ENCODE data around the gene ARID1B.

ARID1B gene

DNA sequence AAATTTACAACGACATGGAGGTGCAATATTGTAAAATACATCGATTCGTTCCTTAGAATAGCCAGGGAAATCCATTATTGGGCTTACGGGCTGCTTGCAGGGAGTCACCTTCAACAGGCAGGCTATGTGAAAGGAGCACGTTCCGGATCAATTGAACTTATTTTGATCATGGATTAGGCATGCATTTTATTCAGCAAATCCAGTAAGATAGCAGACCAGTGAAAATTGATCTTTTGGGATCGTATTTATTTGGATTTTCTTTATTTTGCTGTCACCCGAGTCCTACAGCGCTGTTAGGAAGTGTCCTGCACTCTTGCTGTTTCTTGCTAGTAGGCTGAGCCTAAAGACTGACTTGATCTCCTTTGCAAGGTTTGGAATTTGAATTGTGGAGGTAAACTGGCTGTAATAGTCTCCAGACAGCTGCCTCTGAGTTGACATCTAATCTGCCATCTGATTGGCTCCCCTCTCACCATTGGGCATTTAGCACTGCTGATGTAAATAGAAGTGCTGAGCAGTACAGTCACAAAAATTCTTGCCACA is 3.0 kb downstream of the ARID1B start (continued):
- TF ChIP-seq ZNF155 (tag by site-specific recombination; IDR thresholded peaks at IDR 0.05) (no peak), ZBTB17 (tag by site-specific recombination; IDR thresholded peaks at IDR 0.05) (peak; percentile 96), ZNF146 (tag by site-specific recombination; IDR thresholded peaks at IDR 0.05) (no peak), ZNF366 (tag by site-specific recombination; conservative IDR thresholded peaks at IDR 0.05) (peak; percentile 62), ZNF561 (tag by site-specific recombination; IDR thresholded peaks at IDR 0.05; ENCODE audit: borderline replicate concordance) (peak; percentile 56; the same call in 1 of the 2 replicates), ZXDB (tag by site-specific recombination; IDR thresholded peaks at IDR 0.05) (0 out of 2 replicates have a peak, but pooled peaks have one; percentile 41), ZNF391 (tag by site-specific recombination; IDR thresholded peaks at IDR 0.05; ENCODE audit: borderline replicate concordance, low read depth) (no peak), IKZF3 (tag by site-specific recombination; IDR thresholded peaks at IDR 0.05) (peak; percentile 45), ZNF660 (tag by site-specific recombination; IDR thresholded peaks at IDR 0.05) (peak; percentile 82)

DNA sequence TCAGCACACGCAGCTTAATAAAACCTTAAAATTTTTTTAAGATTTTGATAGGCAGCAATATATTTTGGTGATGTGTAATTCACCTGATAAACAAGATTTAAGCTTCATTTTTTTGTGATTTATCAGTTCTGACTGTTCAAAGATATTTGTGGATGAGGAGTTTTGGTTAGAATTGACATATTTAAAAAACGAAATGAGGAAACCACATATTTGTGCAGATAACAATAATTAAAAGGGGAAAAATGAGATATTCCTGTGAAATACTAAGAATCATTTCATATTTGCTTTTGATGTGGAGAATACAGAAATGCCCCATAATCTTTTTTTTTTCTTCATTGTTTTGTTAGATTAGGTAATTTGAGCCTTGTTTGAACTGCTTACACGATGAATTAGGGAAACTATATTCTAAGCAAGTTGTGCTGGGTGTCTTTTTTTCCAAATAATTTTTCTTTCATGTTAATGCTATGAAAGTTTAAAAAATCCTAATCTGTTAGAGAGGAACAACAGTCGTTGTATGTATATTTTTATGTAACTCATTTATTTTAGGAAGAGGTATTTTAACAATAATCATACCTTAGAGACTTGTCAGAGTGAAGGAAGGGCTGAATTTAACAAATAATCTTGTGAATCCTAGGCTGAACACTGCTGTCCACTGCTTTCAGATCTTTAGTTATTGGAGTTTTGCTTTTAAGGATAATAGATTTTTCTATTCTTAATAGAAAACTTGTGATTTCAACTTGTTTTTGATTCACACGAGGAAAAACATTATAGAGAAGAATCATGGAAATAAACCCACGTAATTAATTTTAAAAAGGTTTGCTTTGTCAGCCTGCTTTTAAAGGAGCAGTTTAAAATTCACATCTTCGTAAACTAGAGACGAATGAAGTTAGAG is 4.0 kb downstream of the ARID1B start:
- Histone ChIP-seq H3K4me1 (ENCODE audit: control insufficient read depth, insufficient read depth, low read length) (peaks cover 25% of the 10 kb centered on the region), H3K36me3 (ENCODE audit: control insufficient read depth in 2 of 2, insufficient read depth in 1 of 2, low read length in 2 of 2) (peaks cover 0 to 3% of the 10 kb centered on the region in 2 experiments; a peak in 1 of 3 replicates), H3K9me3 (ENCODE audit: control insufficient read depth, insufficient read depth, low read depth, low read length) (no peaks in the 10 kb centered on the region), H3K27ac (ENCODE audit: extremely low read depth, low read depth, low read length) (no peak overlapping the region), H3K4me3 (ENCODE audit: low read depth, low read length) (peak overlapping the region; percentile 94)
- ChIA-PET POLR2A (interaction anchor here (0.5 to 2.7 kb wide), 11 partner anchors 10 to 1466 kb away, joined by 3 to 10 read pairs (median 3); partner anchors contain the start of gene TFB1M), CTCF (interaction anchor here (1.0 to 1.5 kb wide), 2 partner anchors 8 to 161 kb away, joined by 3 read pairs; no protein-coding TSS in a partner anchor)
- TF ChIP-seq TRIM28 (IDR thresholded peaks at IDR 0.05; ENCODE audit: borderline replicate concordance, low read length) (peak; percentile 26; the same call in 1 of the 2 replicates), PRDM1 (tag by site-specific recombination; IDR thresholded peaks at IDR 0.05) (peak; percentile 33; the same call in 1 of the 2 replicates), ZNF362 (tag by site-specific recombination; IDR thresholded peaks at IDR 0.05) (peak; percentile 56; the same call in 1 of the 2 replicates), TCF7L2 (IDR thresholded peaks at IDR 0.05; ENCODE audit: borderline replicate concordance, low read depth, low read length) (0 out of 2 replicates have a peak, but pooled peaks have one; percentile 16), ZNF677 (tag by site-specific recombination; IDR thresholded peaks at IDR 0.05) (no peak)
- TF ChIP-seq, protein P1, sequence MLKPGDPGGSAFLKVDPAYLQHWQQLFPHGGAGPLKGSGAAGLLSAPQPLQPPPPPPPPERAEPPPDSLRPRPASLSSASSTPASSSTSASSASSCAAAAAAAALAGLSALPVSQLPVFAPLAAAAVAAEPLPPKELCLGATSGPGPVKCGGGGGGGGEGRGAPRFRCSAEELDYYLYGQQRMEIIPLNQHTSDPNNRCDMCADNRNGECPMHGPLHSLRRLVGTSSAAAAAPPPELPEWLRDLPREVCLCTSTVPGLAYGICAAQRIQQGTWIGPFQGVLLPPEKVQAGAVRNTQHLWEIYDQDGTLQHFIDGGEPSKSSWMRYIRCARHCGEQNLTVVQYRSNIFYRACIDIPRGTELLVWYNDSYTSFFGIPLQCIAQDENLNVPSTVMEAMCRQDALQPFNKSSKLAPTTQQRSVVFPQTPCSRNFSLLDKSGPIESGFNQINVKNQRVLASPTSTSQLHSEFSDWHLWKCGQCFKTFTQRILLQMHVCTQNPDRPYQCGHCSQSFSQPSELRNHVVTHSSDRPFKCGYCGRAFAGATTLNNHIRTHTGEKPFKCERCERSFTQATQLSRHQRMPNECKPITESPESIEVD (tag by site-specific recombination; IDR thresholded peaks at IDR 0.05): peak; percentile 90
- TF ChIP-seq, protein P2, sequence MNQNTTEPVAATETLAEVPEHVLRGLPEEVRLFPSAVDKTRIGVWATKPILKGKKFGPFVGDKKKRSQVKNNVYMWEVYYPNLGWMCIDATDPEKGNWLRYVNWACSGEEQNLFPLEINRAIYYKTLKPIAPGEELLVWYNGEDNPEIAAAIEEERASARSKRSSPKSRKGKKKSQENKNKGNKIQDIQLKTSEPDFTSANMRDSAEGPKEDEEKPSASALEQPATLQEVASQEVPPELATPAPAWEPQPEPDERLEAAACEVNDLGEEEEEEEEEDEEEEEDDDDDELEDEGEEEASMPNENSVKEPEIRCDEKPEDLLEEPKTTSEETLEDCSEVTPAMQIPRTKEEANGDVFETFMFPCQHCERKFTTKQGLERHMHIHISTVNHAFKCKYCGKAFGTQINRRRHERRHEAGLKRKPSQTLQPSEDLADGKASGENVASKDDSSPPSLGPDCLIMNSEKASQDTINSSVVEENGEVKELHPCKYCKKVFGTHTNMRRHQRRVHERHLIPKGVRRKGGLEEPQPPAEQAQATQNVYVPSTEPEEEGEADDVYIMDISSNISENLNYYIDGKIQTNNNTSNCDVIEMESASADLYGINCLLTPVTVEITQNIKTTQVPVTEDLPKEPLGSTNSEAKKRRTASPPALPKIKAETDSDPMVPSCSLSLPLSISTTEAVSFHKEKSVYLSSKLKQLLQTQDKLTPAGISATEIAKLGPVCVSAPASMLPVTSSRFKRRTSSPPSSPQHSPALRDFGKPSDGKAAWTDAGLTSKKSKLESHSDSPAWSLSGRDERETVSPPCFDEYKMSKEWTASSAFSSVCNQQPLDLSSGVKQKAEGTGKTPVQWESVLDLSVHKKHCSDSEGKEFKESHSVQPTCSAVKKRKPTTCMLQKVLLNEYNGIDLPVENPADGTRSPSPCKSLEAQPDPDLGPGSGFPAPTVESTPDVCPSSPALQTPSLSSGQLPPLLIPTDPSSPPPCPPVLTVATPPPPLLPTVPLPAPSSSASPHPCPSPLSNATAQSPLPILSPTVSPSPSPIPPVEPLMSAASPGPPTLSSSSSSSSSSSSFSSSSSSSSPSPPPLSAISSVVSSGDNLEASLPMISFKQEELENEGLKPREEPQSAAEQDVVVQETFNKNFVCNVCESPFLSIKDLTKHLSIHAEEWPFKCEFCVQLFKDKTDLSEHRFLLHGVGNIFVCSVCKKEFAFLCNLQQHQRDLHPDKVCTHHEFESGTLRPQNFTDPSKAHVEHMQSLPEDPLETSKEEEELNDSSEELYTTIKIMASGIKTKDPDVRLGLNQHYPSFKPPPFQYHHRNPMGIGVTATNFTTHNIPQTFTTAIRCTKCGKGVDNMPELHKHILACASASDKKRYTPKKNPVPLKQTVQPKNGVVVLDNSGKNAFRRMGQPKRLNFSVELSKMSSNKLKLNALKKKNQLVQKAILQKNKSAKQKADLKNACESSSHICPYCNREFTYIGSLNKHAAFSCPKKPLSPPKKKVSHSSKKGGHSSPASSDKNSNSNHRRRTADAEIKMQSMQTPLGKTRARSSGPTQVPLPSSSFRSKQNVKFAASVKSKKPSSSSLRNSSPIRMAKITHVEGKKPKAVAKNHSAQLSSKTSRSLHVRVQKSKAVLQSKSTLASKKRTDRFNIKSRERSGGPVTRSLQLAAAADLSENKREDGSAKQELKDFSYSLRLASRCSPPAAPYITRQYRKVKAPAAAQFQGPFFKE (tag by site-specific recombination; IDR thresholded peaks at IDR 0.05; ENCODE audit: borderline replicate concordance): no peak

Measured in HEK293 (cell line).